Measurements from ENCODE around the gene STAG1.
"Not testable (repeated sequence)": the region's sequence is repeated elsewhere in the genome, so short reads cannot be mapped to it uniquely, and the experiment has no call there.

STAG1 gene

GRCh38 chr3:136642711-136643110 lies 109.5 kb downstream of the STAG1 start:
- no peak for DNase-seq

GRCh38 chr3:136639069-136639468 lies 113.1 kb downstream of the STAG1 start:
- no peak for DNase-seq

GRCh38 chr3:136637176-136637575 lies 115.0 kb downstream of the STAG1 start:
- no peak for DNase-seq

- DNase-seq = no peak
These were observed 117.4 kb downstream of the STAG1 start for GRCh38 chr3:136634821-136635220.

- DNase-seq = no peak
These were observed 119.5 kb downstream of the STAG1 start for GRCh38 chr3:136632625-136633081.

- no peak for DNase-seq
These were observed 120.8 kb downstream of the STAG1 start for GRCh38 chr3:136631424-136631823.

- DNase-seq = no peak
These were observed 121.3 kb downstream of the STAG1 start for GRCh38 chr3:136630915-136631314.

- DNase-seq = no peak
These were observed 125.7 kb downstream of the STAG1 start for GRCh38 chr3:136626493-136626892.

- no peak for DNase-seq
These were observed 127.0 kb downstream of the STAG1 start for GRCh38 chr3:136624894-136625815.

- no peak for DNase-seq
These were observed 127.8 kb downstream of the STAG1 start for GRCh38 chr3:136624371-136624770.

GRCh38 chr3:136621628-136622027 lies 130.6 kb downstream of the STAG1 start:
- no peak for DNase-seq

GRCh38 chr3:136620436-136620835 lies 131.7 kb downstream of the STAG1 start:
- no peak for DNase-seq

GRCh38 chr3:136617969-136618525 lies 134.1 kb downstream of the STAG1 start:
- DNase-seq = not testable (repeated sequence)

GRCh38 chr3:136617198-136617597 lies 135.0 kb downstream of the STAG1 start:
- DNase-seq = no peak

- DNase-seq = no peak
These were observed 139.7 kb downstream of the STAG1 start for GRCh38 chr3:136612512-136612911.

- DNase-seq = no peak
These were observed 145.2 kb downstream of the STAG1 start for GRCh38 chr3:136606990-136607389.

- not testable (repeated sequence) for DNase-seq
These were observed 146.0 kb downstream of the STAG1 start for GRCh38 chr3:136606216-136606615.

- no peak for DNase-seq
These were observed 147.2 kb downstream of the STAG1 start for GRCh38 chr3:136604961-136605360.

- no peak for DNase-seq
These were observed 149.4 kb downstream of the STAG1 start for GRCh38 chr3:136602818-136603217.

- no peak for DNase-seq
These were observed 156.1 kb downstream of the STAG1 start for GRCh38 chr3:136595913-136596697.

- DNase-seq = no peak
These were observed 165.6 kb downstream of the STAG1 start for GRCh38 chr3:136586580-136586979.

- DNase-seq = no peak
These were observed 167.4 kb downstream of the STAG1 start for GRCh38 chr3:136584728-136585127.

- DNase-seq = no peak
These were observed 168.4 kb downstream of the STAG1 start for GRCh38 chr3:136583823-136584222.

- DNase-seq = no peak
These were observed 174.4 kb downstream of the STAG1 start for GRCh38 chr3:136577791-136578190.

All from NCI-H510A treated with DMSO at 0.1 percent for 48 hours (cell line).